ENCODE measurements around the gene NDUFAF8. TPM values are rescaled to one million over a fixed set of nuclear protein-coding genes. Genes with fewer than 3 reads are reported as not detected.

Gene NDUFAF8
- total and polyA plus RNA-seq, 10 of the 15 experiments (the other 5 are each of a cell fraction or from before 2014, with no cell fraction given), result 22.0 to 307 (median 106) TPM

DNA sequence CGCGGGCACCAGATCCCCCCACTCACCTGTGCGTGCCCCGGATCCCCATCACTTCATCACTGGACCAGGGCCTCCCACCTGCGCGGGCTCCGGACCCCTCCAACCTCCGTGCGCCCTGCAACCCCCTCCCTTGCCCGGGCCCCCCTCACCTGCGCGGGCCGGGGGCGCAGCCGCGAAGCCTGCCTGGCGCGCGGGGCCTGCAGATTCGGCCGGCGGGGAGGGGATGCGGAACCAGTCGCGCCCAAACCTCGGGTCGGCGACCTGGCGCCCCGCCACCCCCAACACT, 16.6 kb upstream of the NDUFAF8 start:
- ChIA-PET SMC1A (ENCODE audit: uncharacterized antibody, unreplicated experiment) (interaction anchor here (0.6 to 1.1 kb wide), 3 partner anchors 10 to 262 kb away, joined by 3 read pairs; no protein-coding TSS in a partner anchor), CTCF (interaction anchor here (0.7 to 1.3 kb wide), 5 partner anchors 15 to 121 kb away, joined by 3 read pairs; partner anchors contain the start of genes NDUFAF8 and TEPSIN), RAD21 (ENCODE audit: unreplicated experiment) (interaction anchor here (0.8 to 1.2 kb wide), 4 partner anchors 17 to 293 kb away, joined by 3 to 18 read pairs (median 4); partner anchors contain the start of genes NDUFAF8 and TEPSIN), POLR2A (interaction anchor here (1.3 kb wide), 2 partner anchors 16 to 73 kb away, joined by 8 to 18 read pairs; partner anchors contain the start of genes NDUFAF8, SLC38A10 and TEPSIN)
- Histone ChIP-seq H3K79me2 (ENCODE audit: control insufficient read depth, insufficient read depth, low read length) (peaks cover 3% of the 10 kb centered on the region), H3K9ac (ENCODE audit: control insufficient read depth, insufficient read depth, low read length) (peak overlapping the region; percentile 62), H3K4me3 (peak overlapping the region; percentile 96), H2AFZ (ENCODE audit: control insufficient read depth, low read depth, low read length) (peak overlapping the region; percentile 18), H3K9me3 (replicated peaks; ENCODE audit: control insufficient read depth, insufficient read depth, low read length) (no peaks in the 10 kb centered on the region), H3K4me2 (ENCODE audit: control insufficient read depth, insufficient read depth) (peak overlapping the region; percentile 93), H4K20me1 (ENCODE audit: control insufficient read depth, insufficient read depth) (no peaks in the 10 kb centered on the region), H3K36me3 (ENCODE audit: control insufficient read depth in 2 of 2, insufficient read depth in 2 of 2, low read length in 1 of 2) (no peaks in the 10 kb centered on the region), H3K27ac (ENCODE audit: control insufficient read depth, insufficient read depth) (peak overlapping the region; percentile 43; the same call in 1 of the 2 replicates), H3K4me1 (ENCODE audit: control insufficient read depth, insufficient read depth, low read length) (peaks cover 9% of the 10 kb centered on the region), H3K27me3 (replicated peaks in 1 of 2; ENCODE audit: control insufficient read depth in 2 of 2, insufficient read depth in 2 of 2, low read length in 1 of 2) (no peaks in the 10 kb centered on the region)
- FAIRE-seq (no peak), DNase-seq (ENCODE audit: low read depth, low spot score) (no peak), ATAC-seq (no peak)
- WGBS (ENCODE audit: insufficient coverage, insufficient replicate concordance, low lambda C conversion rate, missing lambda C conversion rate), result under 1% methylated on average over 27 of the region's 30 CpGs
- no TSS peak for BruUV-seq (replicated peaks)
- intact Hi-C loops (cut with micrococcal nuclease; ENCODE audit: unreplicated experiment), result no loop called here
- in situ Hi-C loops (cut with MboI), result no loop called here
- TF ChIP-seq JUND (IDR thresholded peaks at IDR 0.05; ENCODE audit: low read depth, low read length) (no peak), KLF5 (IDR thresholded peaks at IDR 0.05; ENCODE audit: partially characterized antibody) (no peak), POLR2AphosphoS2 (IDR thresholded peaks at IDR 0.05; ENCODE audit: low read depth, low read length) (no peak), SRF (IDR thresholded peaks at IDR 0.05; ENCODE audit: low read depth in 2 of 2, low read length in 2 of 2) (no peak), NR2C1 (IDR thresholded peaks at IDR 0.05) (0 out of 2 replicates have a peak, but pooled peaks have one; percentile 7), NRF1 (conservative IDR thresholded peaks at IDR 0.05; ENCODE audit: low read depth, low read length) (no peak), GATAD2B (conservative IDR thresholded peaks at IDR 0.05; ENCODE audit: low read depth) (peak; percentile 66; the same call in 1 of the 2 replicates), CHD1 (IDR thresholded peaks at IDR 0.05; ENCODE audit: low read depth, low read length) (no peak), TCF12 (IDR thresholded peaks at IDR 0.05; ENCODE audit: low read depth, low read length) (no peak), HDGF (IDR thresholded peaks at IDR 0.05) (no peak), BACH1 (IDR thresholded peaks at IDR 0.05; ENCODE audit: borderline replicate concordance) (peak; percentile 70)
- TF ChIP-seq, protein P1, sequence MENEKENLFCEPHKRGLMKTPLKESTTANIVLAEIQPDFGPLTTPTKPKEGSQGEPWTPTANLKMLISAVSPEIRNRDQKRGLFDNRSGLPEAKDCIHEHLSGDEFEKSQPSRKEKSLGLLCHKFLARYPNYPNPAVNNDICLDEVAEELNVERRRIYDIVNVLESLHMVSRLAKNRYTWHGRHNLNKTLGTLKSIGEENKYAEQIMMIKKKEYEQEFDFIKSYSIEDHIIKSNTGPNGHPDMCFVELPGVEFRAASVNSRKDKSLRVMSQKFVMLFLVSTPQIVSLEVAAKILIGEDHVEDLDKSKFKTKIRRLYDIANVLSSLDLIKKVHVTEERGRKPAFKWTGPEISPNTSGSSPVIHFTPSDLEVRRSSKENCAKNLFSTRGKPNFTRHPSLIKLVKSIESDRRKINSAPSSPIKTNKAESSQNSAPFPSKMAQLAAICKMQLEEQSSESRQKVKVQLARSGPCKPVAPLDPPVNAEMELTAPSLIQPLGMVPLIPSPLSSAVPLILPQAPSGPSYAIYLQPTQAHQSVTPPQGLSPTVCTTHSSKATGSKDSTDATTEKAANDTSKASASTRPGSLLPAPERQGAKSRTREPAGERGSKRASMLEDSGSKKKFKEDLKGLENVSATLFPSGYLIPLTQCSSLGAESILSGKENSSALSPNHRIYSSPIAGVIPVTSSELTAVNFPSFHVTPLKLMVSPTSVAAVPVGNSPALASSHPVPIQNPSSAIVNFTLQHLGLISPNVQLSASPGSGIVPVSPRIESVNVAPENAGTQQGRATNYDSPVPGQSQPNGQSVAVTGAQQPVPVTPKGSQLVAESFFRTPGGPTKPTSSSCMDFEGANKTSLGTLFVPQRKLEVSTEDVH (IDR thresholded peaks at IDR 0.05; ENCODE audit: low read depth, partially characterized antibody), result no peak
- TF ChIP-seq, protein P2, sequence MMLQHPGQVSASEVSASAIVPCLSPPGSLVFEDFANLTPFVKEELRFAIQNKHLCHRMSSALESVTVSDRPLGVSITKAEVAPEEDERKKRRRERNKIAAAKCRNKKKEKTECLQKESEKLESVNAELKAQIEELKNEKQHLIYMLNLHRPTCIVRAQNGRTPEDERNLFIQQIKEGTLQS (IDR thresholded peaks at IDR 0.05; ENCODE audit: borderline replicate concordance, extremely low read depth, low read depth, low read length), result no peak
- TF ChIP-seq, protein P3, sequence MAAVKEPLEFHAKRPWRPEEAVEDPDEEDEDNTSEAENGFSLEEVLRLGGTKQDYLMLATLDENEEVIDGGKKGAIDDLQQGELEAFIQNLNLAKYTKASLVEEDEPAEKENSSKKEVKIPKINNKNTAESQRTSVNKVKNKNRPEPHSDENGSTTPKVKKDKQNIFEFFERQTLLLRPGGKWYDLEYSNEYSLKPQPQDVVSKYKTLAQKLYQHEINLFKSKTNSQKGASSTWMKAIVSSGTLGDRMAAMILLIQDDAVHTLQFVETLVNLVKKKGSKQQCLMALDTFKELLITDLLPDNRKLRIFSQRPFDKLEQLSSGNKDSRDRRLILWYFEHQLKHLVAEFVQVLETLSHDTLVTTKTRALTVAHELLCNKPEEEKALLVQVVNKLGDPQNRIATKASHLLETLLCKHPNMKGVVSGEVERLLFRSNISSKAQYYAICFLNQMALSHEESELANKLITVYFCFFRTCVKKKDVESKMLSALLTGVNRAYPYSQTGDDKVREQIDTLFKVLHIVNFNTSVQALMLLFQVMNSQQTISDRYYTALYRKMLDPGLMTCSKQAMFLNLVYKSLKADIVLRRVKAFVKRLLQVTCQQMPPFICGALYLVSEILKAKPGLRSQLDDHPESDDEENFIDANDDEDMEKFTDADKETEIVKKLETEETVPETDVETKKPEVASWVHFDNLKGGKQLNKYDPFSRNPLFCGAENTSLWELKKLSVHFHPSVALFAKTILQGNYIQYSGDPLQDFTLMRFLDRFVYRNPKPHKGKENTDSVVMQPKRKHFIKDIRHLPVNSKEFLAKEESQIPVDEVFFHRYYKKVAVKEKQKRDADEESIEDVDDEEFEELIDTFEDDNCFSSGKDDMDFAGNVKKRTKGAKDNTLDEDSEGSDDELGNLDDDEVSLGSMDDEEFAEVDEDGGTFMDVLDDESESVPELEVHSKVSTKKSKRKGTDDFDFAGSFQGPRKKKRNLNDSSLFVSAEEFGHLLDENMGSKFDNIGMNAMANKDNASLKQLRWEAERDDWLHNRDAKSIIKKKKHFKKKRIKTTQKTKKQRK (IDR thresholded peaks at IDR 0.05; ENCODE audit: low read depth, low read length), result no peak
- TF ChIP-seq, protein P4, sequence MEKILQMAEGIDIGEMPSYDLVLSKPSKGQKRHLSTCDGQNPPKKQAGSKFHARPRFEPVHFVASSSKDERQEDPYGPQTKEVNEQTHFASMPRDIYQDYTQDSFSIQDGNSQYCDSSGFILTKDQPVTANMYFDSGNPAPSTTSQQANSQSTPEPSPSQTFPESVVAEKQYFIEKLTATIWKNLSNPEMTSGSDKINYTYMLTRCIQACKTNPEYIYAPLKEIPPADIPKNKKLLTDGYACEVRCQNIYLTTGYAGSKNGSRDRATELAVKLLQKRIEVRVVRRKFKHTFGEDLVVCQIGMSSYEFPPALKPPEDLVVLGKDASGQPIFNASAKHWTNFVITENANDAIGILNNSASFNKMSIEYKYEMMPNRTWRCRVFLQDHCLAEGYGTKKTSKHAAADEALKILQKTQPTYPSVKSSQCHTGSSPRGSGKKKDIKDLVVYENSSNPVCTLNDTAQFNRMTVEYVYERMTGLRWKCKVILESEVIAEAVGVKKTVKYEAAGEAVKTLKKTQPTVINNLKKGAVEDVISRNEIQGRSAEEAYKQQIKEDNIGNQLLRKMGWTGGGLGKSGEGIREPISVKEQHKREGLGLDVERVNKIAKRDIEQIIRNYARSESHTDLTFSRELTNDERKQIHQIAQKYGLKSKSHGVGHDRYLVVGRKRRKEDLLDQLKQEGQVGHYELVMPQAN (conservative IDR thresholded peaks at IDR 0.05), result peak; percentile 68

All from GM12878 (cell line).